DMS153 treated with DMSO at 0.1 percent for 48 hours (cell line): ENCODE measurements around the gene FAM168A.

Experiments
- DNase-seq: peaks from one replicate; lab custom pipeline; 2025; ENCODE audit not compliant: unreplicated experiment; lab: John Stamatoyannopoulos, UW

Gene FAM168A, protein sequence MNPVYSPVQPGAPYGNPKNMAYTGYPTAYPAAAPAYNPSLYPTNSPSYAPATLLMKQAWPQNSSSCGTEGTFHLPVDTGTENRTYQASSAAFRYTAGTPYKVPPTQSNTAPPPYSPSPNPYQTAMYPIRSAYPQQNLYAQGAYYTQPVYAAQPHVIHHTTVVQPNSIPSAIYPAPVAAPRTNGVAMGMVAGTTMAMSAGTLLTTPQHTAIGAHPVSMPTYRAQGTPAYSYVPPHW

DNA sequence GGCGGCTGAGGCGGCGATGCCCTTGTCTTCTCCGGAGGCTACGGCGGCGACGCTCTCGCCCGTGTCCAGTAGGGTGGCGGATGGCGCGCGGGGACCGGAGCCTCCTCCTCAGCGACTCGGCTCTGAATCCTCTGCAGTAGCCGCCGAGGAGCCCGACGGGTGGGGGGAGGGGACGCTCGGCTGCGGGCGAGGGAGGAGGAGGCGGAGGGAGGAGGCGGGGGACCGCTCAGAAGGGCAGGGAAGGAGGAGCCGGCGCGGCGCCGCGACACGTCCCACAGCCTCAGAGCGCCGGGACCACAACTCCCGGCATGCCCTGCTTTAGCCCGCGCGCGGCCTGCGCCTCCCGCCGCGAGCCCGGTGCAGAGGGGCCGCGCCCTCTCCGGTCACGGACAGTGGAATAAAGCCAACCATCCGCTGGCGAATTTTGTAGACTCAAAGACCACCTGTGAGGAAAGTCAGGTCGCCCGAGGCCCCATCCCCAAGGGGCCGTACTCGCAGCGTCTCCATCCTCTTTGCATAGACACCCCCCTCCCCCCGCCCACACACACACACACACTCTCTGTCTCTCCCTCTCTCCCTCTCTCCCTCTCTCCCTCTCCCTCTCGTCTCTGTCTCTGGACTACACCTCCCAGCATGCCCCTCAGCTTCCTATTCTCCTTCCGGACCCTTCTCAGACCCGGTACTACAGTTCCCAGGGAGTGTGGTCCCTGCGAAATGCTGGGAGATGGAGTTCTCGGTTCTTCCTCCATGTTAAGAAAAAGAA lies at the start of gene FAM168A:
Gene FAM168A (minus strand): TSS at position 157 of the 763 bp plus-strand sequence. CDS start 129,638 bp downstream, outside the sequence.
- DNase-seq: peak; percentile 92

DNA sequence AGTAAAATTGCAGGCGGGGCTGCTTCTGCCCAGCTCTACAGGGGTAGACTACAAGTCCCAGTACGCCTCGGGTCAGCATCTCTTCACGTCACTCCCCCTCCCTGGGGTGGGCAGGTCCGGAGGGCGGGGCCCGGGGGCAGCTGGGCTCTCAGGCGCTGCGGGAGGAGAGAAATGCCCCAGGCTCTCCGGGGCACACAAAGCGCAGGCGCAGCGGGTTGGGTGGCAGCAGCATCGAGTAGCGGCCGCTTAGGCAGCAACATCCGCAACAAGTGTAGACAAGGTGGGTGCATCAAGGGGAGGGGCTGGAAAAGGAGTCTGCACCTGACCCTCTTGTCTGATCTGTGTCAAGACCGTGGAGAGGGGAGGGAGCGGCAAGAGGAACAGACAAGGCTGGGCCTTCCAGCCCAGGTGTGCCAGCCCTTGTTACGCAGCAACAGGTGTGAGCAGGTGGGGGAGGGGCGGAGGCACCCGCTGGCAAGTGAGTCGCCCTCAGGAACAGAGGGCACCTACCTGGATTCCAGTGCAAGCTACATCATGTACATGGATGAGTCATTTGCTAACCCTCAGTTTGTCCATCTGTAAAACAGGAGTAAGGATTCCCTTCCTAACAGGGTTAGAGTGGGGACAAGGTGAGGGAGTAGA lies 49.7 kb upstream of the FAM168A start:
- DNase-seq: peak; percentile 90

DNA sequence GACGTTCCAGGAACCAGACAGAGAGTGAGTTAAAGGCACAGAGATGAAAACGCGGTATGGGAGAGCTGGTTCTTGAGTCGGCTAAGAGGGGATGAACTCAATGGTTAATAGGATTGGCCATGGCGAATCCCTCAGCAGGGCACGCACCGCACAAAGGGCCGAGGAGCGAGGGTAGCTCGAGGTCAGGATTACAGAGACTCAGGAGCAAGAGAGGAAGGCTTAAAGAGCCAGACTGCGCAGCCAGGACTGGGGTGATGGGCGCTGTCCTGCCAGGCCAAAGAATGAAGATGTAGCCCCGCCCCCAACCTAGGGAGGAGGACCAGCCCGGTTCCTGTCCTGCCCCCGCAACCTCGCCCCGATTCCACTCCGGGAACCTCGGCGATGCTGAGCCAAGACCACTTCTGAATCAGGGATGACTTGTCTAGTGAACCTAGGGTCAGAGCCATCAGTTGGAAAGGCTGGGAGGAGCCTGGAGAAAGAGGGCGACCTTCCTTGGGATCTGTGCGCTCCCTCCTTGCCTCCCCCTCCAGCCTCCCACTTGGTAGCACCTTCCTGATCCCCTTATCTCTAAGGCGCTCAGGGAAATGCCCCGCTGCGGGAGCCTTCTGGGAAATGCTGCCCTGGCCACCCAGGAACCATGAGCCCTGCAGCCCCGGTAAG lies 48.2 kb upstream of the FAM168A start, which contains the start of gene PLEKHB1:
Gene PLEKHB1 (plus strand): TSS at position 610 of the 660 bp plus-strand sequence. CDS start 28 bp downstream, at position 638.
- DNase-seq: no peak

DNA sequence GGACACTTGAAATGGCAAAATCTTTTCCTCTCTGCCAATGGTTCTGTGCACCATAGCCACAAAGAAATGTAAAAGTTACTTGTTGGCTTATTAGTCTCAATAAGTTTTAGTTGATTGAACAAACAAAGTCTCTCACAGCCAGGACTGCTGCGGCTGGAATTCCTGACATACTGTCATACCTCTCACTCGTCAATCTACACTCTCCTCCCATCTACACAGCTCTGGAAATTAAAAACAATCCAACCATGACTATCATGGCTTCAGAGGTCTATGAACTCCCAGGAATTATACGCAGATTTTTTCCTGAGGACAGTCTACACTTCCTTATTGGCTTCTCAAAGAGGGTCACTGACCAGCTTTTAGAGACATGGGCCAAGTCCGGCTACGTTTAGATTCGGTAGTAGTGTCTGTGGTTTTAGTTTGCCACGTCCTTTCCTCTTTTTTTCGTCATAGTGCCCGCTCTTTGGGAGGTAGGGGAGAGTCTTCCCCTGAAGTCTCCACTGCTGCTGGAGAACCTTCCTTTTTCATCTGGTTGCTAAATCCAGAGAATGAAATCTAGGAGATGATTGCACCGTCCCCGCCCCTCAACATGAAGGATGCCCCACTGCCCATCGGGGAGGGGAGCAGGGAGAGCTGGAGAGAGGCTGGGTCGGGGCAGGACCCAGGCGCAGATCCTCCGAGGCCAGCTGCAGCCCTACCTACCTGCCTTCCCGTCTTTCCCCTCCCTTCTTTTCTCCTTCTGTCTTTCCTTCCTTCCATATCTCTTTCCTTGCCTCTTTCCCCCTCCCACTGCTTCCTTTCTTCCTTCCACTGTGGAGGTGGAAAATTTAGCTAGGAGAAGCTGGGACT lies 47.4 kb upstream of the FAM168A start:
- DNase-seq: no peak

DNA sequence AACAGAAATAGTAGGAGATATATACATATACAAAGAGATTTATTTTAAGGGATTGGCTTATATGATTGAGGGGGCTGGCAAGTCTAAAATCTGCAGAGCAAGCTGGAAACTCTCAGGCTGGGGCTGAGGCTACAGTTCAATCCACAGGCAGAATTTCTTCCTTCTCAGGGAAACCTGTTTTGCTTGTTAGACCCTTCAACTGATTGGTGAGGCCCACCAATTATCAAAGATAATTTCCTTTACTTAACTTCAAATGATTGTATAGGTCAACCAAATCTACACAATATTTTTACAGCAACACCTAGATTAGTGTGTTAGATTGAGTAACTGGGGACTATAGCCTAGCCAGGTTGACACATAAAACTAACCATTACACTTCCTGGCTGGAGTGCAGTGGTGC lies 43.8 kb upstream of the FAM168A start:
- no peak for DNase-seq

DNA sequence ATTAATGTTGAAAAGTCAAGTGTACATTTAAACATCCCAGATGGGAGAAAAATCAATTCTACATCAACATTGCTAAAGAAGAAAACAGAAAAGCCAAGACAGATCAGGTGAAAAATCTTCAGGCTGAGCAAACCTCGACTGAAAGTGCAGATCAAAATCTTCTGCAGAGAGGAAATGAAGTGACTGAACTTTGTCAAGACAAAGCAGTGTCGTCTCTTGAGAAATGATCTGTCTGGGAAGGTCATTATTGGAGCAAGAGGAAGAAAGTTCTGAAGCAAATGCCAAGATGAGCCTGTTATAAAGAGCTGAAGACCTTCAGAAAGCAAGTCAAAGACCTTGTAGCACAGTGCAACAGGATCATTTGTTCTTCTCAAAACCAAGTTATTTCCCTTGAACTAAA lies 42.7 kb upstream of the FAM168A start:
- no peak for DNase-seq

DNA sequence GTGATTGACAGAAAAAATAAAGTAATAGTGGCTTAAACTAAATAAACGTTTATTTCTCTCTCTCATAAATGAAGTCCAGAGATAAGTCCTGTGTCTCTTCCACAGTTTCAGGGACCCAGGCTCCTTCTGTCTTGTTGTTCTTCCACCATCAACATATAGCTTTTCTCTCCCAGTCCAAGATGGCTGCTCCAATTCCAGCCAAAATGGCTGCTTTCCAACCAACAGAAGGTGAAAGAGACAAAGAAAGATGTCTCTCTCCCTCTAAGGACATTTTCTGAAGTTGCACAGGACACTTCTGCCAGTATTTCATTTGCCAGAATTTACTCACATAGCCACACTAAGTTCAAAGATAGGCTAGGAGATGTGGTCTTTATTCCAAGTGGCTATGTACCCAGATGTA lies 39.1 kb upstream of the FAM168A start:
- no peak for DNase-seq

DNA sequence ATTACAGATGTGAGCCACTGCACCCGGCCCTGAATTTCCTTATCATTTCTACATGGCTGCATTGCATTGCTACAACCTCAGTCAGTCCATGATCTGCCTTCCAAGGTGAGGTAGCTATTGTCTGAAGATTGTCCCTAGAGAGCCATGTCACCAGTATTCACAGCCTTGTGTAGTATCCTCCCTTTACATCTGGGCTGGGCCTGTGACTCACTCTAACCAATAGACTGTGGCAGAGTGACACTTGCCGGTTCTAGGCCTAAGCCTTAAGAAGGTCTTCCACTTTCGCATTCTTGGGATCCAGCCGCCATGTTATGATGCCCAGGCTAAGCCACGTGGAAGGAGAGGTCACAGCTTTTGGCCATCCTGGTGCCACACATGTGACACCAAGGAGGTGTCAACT lies 38.3 kb upstream of the FAM168A start:
- DNase-seq: no peak

DNA sequence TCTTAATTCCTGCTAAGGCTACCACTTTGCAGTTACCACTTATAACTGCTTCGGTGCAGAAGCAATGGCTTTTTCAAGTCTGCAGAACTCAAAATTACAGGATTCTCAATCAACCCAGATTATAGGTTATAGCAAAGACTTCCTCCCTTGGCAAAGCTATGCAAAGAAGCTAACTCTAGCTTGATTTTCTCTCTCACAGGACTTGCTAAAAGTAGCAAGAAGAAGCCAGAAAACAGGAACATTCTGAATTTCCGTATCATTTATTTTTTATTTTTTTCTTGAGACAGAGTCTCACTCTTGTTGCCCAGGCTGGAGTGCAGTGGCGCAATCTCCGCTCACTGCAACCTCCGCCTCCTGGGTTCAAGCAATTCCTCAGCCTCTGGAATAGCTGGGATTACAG lies 37.8 kb upstream of the FAM168A start:
- DNase-seq: no peak

DNA sequence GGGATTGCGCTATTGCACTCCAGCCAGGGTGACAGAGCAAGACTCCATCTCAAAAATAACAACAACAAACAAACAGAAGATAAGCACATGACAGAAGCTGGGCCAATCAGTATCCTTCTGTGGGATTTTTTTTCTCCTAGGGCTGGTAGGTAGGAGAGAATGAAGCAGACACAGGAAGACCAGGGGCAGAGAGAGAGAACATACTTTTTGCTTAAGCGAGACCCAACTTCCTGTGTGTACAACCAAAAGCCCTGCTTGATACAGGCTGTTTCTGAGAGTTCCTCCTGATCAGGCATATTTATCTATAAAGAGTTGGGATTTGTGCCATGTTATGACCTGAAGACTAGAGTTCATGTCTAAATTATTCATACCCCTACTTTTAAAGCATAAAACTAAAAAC lies 36.1 kb upstream of the FAM168A start:
- DNase-seq: no peak

DNA sequence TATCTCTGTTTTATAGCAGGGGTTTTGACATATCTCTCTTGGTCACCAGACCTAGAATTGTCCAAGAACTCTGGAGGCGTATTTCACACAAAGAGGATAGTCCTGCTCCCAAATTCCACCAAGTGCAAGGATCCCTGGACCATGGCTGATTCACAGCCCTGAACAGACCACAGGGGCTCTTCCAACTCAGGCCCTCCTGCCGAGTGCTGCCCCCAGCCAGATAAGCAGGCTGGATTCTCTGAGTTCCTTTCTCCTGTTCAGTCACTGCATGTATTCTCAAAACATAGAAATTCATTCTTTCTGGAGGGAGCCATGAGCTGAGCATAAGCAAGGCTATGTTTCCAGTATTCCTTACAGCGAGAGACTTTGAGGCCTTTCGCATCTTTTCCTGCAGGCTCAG lies 35.1 kb upstream of the FAM168A start:
- no peak for DNase-seq

DNA sequence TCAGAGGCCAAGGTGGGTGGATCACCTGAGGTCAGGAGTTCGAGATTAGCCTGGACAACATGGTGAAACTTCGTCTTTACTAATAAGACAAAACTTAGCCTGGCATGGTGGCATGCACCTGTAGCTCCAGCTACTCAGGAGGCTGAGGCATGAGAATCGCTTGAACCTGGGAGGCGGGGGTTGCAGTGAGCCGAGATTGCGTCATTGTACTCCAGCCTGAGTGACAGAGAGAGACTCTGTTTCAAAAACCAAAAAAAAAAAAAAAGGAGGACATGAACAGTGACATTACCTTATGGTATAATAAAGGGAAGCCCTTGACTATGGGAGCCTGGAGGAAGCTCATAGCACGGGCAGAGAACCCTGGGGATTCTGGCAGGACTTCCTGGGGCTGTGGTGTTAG lies 32.0 kb upstream of the FAM168A start:
- DNase-seq: no peak

DNA sequence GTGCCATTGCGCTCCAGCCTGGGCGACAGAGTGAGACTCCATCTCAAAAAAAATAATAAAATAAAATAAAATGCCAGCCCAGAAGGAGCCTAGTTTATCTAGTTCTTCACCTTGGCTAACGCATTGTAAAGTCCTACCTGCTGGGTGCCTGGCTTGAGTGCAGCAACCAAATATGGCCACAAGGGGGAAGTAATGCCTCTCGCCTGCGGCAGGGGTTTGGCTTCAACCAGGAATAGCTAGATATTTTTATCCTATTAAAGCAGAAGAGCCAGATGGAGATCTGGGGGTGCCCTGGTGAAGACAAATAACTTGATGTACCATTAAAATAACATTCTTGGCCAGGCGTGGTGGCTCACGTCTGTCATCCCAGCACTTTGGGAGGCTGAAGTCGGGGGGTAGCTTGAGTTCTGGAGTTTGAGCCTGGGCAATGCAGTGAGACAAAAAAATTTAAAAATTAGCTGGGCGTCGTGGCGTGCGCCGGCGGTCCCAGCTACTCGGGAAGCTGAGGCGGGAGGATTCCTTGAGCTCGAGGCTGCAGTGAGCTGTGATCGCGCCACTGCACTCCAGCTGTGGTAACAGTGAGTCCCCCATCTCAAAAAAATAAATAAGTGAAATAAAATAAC lies 27.9 kb upstream of the FAM168A start:
- peak; percentile 78 for DNase-seq

DNA sequence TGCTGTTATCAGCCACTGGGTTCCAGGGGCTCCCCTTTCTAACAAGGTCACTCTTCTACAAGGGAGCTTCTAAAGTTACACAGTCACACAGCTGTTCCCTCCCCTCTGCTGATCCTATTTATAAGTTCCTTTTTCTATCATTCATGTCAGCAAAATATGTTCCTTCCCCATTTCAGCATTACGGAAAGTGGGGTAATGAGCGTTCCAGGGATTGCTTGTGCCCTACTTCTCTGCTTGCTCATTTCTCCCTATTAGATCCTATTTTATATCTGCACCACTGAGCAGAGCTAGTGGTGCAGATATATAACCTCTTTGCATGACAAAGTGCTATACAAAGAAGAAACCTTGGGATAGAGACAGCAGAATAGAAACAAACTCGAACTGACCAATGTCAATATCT lies 25.8 kb upstream of the FAM168A start:
- no peak for DNase-seq

DNA sequence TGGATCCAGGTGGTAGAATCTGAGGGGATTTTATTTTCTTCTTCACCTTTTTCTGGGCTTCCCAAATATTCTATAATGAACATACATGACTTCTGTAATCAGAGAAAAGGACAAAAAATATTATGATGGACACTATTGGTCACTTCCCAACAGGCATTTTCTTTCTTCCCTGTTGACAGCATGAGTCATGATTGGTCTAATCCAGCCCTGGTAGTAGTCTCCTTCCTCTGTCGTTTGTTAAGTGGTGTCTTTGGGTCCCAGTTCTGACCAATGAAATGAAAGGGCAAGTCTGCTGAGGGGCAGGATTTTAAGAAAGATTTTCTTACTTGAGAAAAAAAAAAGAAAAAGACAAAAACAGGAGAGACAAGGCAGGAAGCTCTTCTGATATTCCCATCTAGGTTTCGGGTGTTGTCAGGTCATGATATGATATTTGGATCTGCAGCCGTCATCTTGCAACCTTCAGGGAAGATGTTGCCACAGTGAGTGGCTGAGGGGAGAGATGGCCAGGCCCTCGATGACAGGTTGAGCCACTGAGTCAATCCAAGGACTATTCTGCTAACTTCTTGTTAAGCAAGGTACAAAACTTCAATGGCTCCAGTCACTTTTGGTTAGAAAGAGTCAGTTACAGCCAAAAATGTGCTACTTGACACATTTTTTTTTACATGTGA lies 25.1 kb upstream of the FAM168A start:
- no peak for DNase-seq

DNA sequence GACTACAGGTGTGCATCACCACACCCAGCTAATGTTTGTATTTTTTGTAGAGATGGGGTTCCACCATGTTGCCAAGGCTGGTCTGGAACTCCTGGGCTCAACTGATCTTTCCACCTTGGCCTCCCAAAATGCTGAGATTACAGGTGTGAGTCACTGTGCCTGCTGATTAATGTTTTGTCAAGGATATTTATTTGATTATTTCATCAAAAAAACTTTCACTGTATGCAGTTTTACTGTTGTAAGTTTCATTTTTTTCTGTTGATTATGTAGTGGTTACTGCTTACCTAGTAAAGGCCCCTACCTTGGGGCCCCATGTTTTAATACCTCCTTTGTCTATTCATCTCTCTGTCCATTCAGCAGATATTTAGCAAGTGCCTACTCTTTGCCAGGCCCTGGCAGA lies 16.7 kb upstream of the FAM168A start:
- DNase-seq: no peak

DNA sequence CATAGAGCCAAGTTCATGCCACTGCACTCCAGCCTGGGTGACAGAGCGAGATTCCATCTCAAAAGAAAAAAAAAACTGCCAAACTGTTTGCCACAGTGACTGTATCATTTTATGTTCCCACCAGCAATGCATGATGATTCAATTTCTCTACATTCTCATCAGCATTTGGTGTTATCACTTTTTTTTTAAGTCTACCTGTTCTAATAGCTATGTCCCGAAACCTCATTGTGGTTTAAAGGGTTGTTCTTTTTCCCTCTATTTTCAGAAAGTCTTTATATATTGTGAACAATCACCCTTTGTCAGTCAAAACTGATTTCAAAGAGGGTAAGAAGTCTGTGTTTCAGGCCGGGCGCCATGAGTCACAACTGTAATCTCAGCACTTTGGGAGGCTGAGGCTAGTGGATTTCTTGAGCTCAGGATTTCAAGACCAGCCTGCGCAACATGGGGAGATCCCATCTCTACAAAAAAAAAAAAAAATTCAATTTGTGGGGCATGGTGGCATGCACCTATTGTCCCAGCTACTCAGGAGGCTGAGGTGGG lies 14.8 kb upstream of the FAM168A start:
- no peak for DNase-seq

DNA sequence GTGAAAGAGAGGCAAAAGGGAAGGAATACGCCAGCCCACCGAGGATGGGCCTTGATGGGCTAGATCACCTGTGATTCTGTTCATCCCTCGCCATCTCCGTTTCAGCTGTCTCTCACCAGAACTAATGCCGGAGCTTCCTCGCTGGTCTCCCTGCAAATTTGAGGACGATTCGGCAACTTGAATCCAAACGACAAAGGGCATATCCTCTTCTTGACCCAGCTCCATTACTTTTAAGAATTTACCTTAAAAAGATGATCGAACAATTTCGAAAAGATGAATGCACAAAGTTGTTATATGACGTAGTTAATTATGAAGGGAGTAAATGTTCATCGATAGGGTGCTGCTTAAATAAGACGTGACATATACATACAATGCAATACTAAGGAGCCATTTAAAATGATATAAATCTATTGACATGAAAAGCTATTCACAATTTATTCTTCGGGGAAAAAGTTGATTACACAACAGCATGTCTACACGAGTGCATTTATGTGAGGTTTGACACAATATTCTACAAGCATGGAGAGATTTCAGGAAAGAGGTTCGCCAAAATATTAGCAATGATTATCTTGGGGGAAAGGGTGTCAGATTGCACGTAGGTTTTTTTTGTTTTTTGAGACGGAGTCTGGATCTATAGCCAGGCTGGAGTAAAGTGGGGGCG lies 937 bp upstream of the FAM168A start:
- peak; percentile 43 for DNase-seq
